H1 (cell line): ENCODE data around the gene ABHD16A. TPM values are rescaled to one million over a fixed set of nuclear protein-coding genes. Genes with fewer than 3 reads are reported as not detected.
A peak's percentile ranks its signal among the peaks of the same experiment; 100 is the strongest.

Source experiments
- CTCF ChIA-PET: fragments of 300-600 bp; sonication (Branson Sonifier 250); formaldehyde crosslinking; loops from one replicate; lab custom pipeline; 2021; ENCODE audit not compliant: partially characterized antibody; lab: Charles Lee
- POLR2A ChIA-PET: fragments of 300-600 bp; sonication (Branson Sonifier 250); formaldehyde crosslinking; loops from one replicate; lab custom pipeline; 2021; ENCODE audit warnings: inconsistent platforms; ENCODE audit not compliant: partially characterized antibody; lab: Charles Lee
- DNase-seq, 2 experiments: peaks; one replicate each; pipeline versions ENCODE4 v3.0.0 to v3.0.0-alpha.2; 2010 to 2022; ENCODE audit warnings: low spot score in 2 of 2, low read depth in 1 of 2, mixed read lengths in 1 of 2
- FAIRE-seq: peaks from 2 replicates; lab custom pipeline; 2011; peaks lifted over from hg19 to GRCh38; lab: Jason Lieb, UNC
- H2AFZ ChIP-seq: 2 replicates; pipeline ENCODE4 v1.8.1; 2012; ENCODE audit warnings: low read length, inconsistent platforms
- H2AK5ac ChIP-seq: 2 replicates; pipeline ENCODE4 v1.6.1; 2013; ENCODE audit warnings: low read depth, low read length
- H2BK120ac ChIP-seq: replicated peaks from 2 replicates; pipeline ENCODE3; 2013; ENCODE audit warnings: low read depth, low read length, inconsistent platforms
- H2BK12ac ChIP-seq: 2 replicates; pipeline ENCODE4 v1.6.1; 2013; ENCODE audit warnings: low read depth, low read length
- H2BK15ac ChIP-seq: 2 replicates; pipeline ENCODE4 v1.6.1; 2013; ENCODE audit warnings: low read length
- H2BK20ac ChIP-seq: 2 replicates; pipeline ENCODE4 v1.6.1; 2013; ENCODE audit warnings: low read length
- H2BK5ac ChIP-seq: 2 replicates; pipeline ENCODE4 v1.6.1; 2013; ENCODE audit warnings: low read depth, low read length
- H3K14ac ChIP-seq: 2 replicates; pipeline ENCODE4 v1.6.1; 2013; ENCODE audit warnings: inconsistent platforms; ENCODE audit not compliant: insufficient read length
- H3K18ac ChIP-seq: 2 replicates; pipeline ENCODE4 v1.6.1; 2013; ENCODE audit warnings: low read length; ENCODE audit errors: extremely low read depth
- H3K23ac ChIP-seq: 2 replicates; pipeline ENCODE4 v1.6.1; 2013; ENCODE audit warnings: inconsistent platforms; ENCODE audit not compliant: insufficient read length
- H3K23me2 ChIP-seq: 2 replicates; pipeline ENCODE4 v1.6.1; 2013; ENCODE audit warnings: low read depth, low read length
- H3K27ac ChIP-seq: 2 replicates; pipeline ENCODE4 v1.6.1; 2011; ENCODE audit warnings: low read depth, low read length, inconsistent platforms
- H3K27me3 ChIP-seq, 4 experiments: replicated peaks in 1 of 4; 1 replicate in 1 of 4; 2 replicates in 3 of 4; pipeline versions ENCODE4 v1.6.1 to v1.8.1; 2011 to 2013; ENCODE audit warnings: low read length in 3 of 4, mild to moderate bottlenecking in 3 of 4, inconsistent platforms in 2 of 4, mixed read lengths in 2 of 4, moderate library complexity in 1 of 4; ENCODE audit not compliant: control insufficient read depth in 3 of 4, insufficient read depth in 3 of 4; ENCODE audit errors: extremely low read depth in 1 of 4
- H3K36me3 ChIP-seq, 4 experiments: 2 replicates each; pipeline versions ENCODE4 v1.6.1 to v1.8.1; 2011 to 2013; ENCODE audit warnings: mild to moderate bottlenecking in 4 of 4, low read length in 3 of 4, moderate library complexity in 2 of 4, control low read depth in 1 of 4, inconsistent platforms in 1 of 4; ENCODE audit not compliant: insufficient read depth in 4 of 4, control insufficient read depth in 2 of 4
- H3K4ac ChIP-seq: replicated peaks from 2 replicates; pipeline ENCODE3; 2013; ENCODE audit warnings: low read length, low read depth, mixed read lengths, inconsistent platforms; ENCODE audit not compliant: insufficient read length
- H3K4me1 ChIP-seq, 4 experiments: replicated peaks in 1 of 4; 1 replicate in 1 of 4; 2 replicates in 3 of 4; pipeline versions ENCODE4 v1.6.1 to v1.8.1; 2011 to 2013; ENCODE audit warnings: low read length in 3 of 4, inconsistent platforms in 2 of 4, mixed read lengths in 1 of 4; ENCODE audit not compliant: insufficient read depth in 4 of 4, control insufficient read depth in 3 of 4
- H3K4me2 ChIP-seq, 2 experiments: 2 replicates each; pipeline versions ENCODE4 v1.6.1 to v1.8.1; 2011 to 2013; ENCODE audit warnings: low read depth in 2 of 2, low read length in 2 of 2, control low read depth in 1 of 2, inconsistent platforms in 1 of 2, mild to moderate bottlenecking in 1 of 2; ENCODE audit not compliant: insufficient read depth in 1 of 2
- H3K4me3 ChIP-seq, 4 experiments: fragments of 200-600, 300-600 bp in 1 of 4; sonication (generic), shearing (Covaris generic), sonication (Bioruptor Twin) in 1 of 4; 2 replicates each; pipeline versions ENCODE4 v1.5.1 to v1.8.1; 2011 to 2016; ENCODE audit warnings: low read length in 4 of 4, low read depth in 3 of 4, control low read depth in 2 of 4, inconsistent platforms in 2 of 4, mild to moderate bottlenecking in 2 of 4, mixed read lengths in 1 of 4, moderate library complexity in 1 of 4; ENCODE audit not compliant: insufficient read depth in 2 of 4; ENCODE audit errors: extremely low read depth in 1 of 4
- H3K56ac ChIP-seq: replicated peaks from 2 replicates; pipeline ENCODE3; 2013; ENCODE audit warnings: low read depth, mild to moderate bottlenecking, mixed read lengths, low read length, inconsistent platforms; ENCODE audit not compliant: insufficient read length
- H3K79me1 ChIP-seq: 2 replicates; pipeline ENCODE4 v1.6.1; 2013; ENCODE audit warnings: low read depth, low read length, control low read depth
- H3K79me2 ChIP-seq, 2 experiments: 2 replicates each; pipeline versions ENCODE4 v1.6.1 to v1.8.1; 2012 to 2013; ENCODE audit warnings: low read length in 2 of 2, mild to moderate bottlenecking in 2 of 2, inconsistent platforms in 1 of 2; ENCODE audit not compliant: insufficient read depth in 2 of 2, control insufficient read depth in 1 of 2
- H3K9ac ChIP-seq, 4 experiments: replicated peaks in 1 of 4; 1 replicate in 1 of 4; 2 replicates in 3 of 4; pipeline versions ENCODE4 v1.6.1 to v1.8.1; 2011 to 2013; ENCODE audit warnings: low read depth in 3 of 4, low read length in 3 of 4, control low read depth in 2 of 4, mild to moderate bottlenecking in 2 of 4, moderate library complexity in 2 of 4, inconsistent platforms in 1 of 4; ENCODE audit errors: extremely low read depth in 1 of 4
- H3K9me3 ChIP-seq, 2 experiments: 2 replicates each; pipeline versions ENCODE4 v1.6.1 to v1.8.1; 2012 to 2013; ENCODE audit warnings: mild to moderate bottlenecking in 2 of 2, moderate library complexity in 2 of 2, control low read depth in 1 of 2, inconsistent platforms in 1 of 2, low read depth in 1 of 2, low read length in 1 of 2, mixed read lengths in 1 of 2; ENCODE audit not compliant: insufficient read depth in 2 of 2
- H4K20me1 ChIP-seq, 2 experiments: replicated peaks in 1 of 2; 2 replicates each; pipeline versions ENCODE3 to v1.8.1; 2011 to 2013; ENCODE audit warnings: inconsistent platforms in 2 of 2, low read length in 2 of 2, mild to moderate bottlenecking in 1 of 2; ENCODE audit not compliant: insufficient read depth in 2 of 2, control insufficient read depth in 1 of 2
- H4K5ac ChIP-seq: 2 replicates; pipeline ENCODE4 v1.6.1; 2013; ENCODE audit warnings: low read length, low read depth, mixed read lengths, inconsistent platforms; ENCODE audit not compliant: insufficient read length
- H4K8ac ChIP-seq: 2 replicates; pipeline ENCODE4 v1.8.0; 2013; ENCODE audit warnings: mild to moderate bottlenecking, moderate library complexity, low read length, inconsistent platforms; ENCODE audit not compliant: insufficient read depth; ENCODE audit errors: extremely low read depth
- H4K91ac ChIP-seq: replicated peaks from 2 replicates; pipeline ENCODE3; 2013; ENCODE audit warnings: low read length, mixed read lengths, inconsistent platforms; ENCODE audit not compliant: insufficient read length
- ASH2L ChIP-seq: fragments of 200-600, 300-600 bp; sonication (generic); IDR thresholded peaks from one replicate; pipeline ENCODE4 v1.7.1; 2017; ENCODE audit warnings: low read length
- BACH1 ChIP-seq: IDR thresholded peaks from 2 replicates; pipeline ENCODE4 v1.6.1; 2012; ENCODE audit warnings: low read length, improper control_type of control experiment
- NRF1 ChIP-seq: IDR thresholded peaks from 2 replicates; pipeline ENCODE4 v1.6.1; 2011; ENCODE audit warnings: mild to moderate bottlenecking, low read depth, low read length, improper control_type of control experiment
- POLR2A ChIP-seq, 2 experiments: IDR thresholded peaks; 1 replicate in 1 of 2; 2 replicates in 1 of 2; pipeline ENCODE4 v1.6.1; 2011; ENCODE audit warnings: low read depth in 2 of 2, low read length in 2 of 2, mild to moderate bottlenecking in 2 of 2; ENCODE audit errors: control extremely low read depth in 1 of 2
- WGBS, 2 experiments: shearing (Covaris generic) in 1 of 2; methylation state at CpG; one replicate each; pipeline versions ENCODE4 v1.1.6 to v1.1.7; 2013 to 2015; ENCODE audit warnings: low lambda C conversion rate in 2 of 2, mixed read lengths in 2 of 2, inconsistent platforms in 1 of 2, low coverage in 1 of 2, missing lambda C conversion rate in 1 of 2; ENCODE audit not compliant: insufficient replicate concordance in 2 of 2, insufficient coverage in 1 of 2, insufficient read length in 1 of 2; ENCODE audit errors: extremely low coverage in 1 of 2, missing lambda C conversion rate in 1 of 2; 5-methylcytosine and 5-hydroxymethylcytosine counted together
- polyA plus RNA-seq, 7 experiments: library from polyadenylated mRNA; depleted of rRNA in 3 of 7; stranded (reverse) in 5 of 7; unstranded in 2 of 7; fragments of >200 nt in 5 of 7; fragments of 200-250 nt in 2 of 7; gene quantifications; 1 replicate in 5 of 7; 2 replicates in 1 of 7; 4 replicates in 1 of 7; pipeline versions ENCODE4 v1.2.1 to v1.2.3, GENCODE V29; 2011 to 2013; ENCODE audit warnings: missing spikeins in 2 of 7, mixed read lengths in 2 of 7
- total RNA-seq: library from RNA; stranded (reverse); fragmentation: NEBNext Ultra II Directional; extraction: Animal tissue kit (Norgen Biotek cat#: 25700); gene quantifications from 2 replicates; pipeline ENCODE4 v1.2.1, GENCODE V29; 2021

ABHD16A gene
- total and polyA plus RNA-seq, 2 of the 8 experiments (the other 6 are each of a cell fraction or from before 2014, with no cell fraction given) = 32.9 to 40.2 TPM

- H2BK15ac ChIP-seq = peak overlapping the region; percentile 61; the same call in 1 of the 2 replicates
- no peak overlapping the region for H3K9ac ChIP-seq
- no peak overlapping the region for H3K56ac ChIP-seq
- no peak overlapping the region for H3K14ac ChIP-seq
- H2AK5ac ChIP-seq = no peak overlapping the region
- H3K79me2 ChIP-seq = no peaks in the 10 kb centered on the region
- peak overlapping the region; percentile 67 for H2AFZ ChIP-seq
- H3K23ac ChIP-seq = no peak overlapping the region
- ChIA-PET POLR2A (interaction anchor here (0.5 to 4.7 kb wide), 17 partner anchors 10 to 892 kb away, joined by 3 to 36 read pairs (median 4); partner anchors contain the start of genes ABHD16A, C6orf47, CSNK2B and DDAH2), CTCF (interaction anchor here (1.0 to 5.7 kb wide), 11 partner anchors 7 to 61 kb away, joined by 3 to 39 read pairs (median 6); partner anchors contain the start of genes DDAH2, LY6G6F and MPIG6B)
- 56% methylated on average over 5 of the region's 5 CpGs; no CpG with 5 or more reads in 1 of the 2 experiments for WGBS, 2 experiments
- peaks cover 3% of the 10 kb centered on the region; the same call in 1 of the 2 replicates for H3K23me2 ChIP-seq
- peak overlapping the region in 1 of 4 experiments; percentile 15; a peak in 3 of 8 replicates for H3K4me3 ChIP-seq
- FAIRE-seq = no peak
- H3K4me1 ChIP-seq = peaks cover 11 to 30% (median 27%) of the 10 kb centered on the region in 4 experiments
- H3K36me3 ChIP-seq = no peaks in the 10 kb centered on the region
- no peaks in the 10 kb centered on the region; a peak in 1 of 7 replicates for H3K27me3 ChIP-seq
- TF ChIP-seq NRF1 (no peak), POLR2A (IDR thresholded peaks at IDR 0.05; ENCODE audit: control extremely low read depth in 1 of 2, low read depth in 2 of 2, low read length in 2 of 2) (no peak), BACH1 (no peak), ASH2L (peak; percentile 38)
- 0 out of 2 replicates have a peak overlapping the region, but pooled peaks have one; percentile 0 for H3K27ac ChIP-seq
- H3K9me3 ChIP-seq = no peaks in the 10 kb centered on the region
- peak overlapping the region; percentile 86; the same call in 1 of the 2 replicates for H2BK12ac ChIP-seq
- no peaks in the 10 kb centered on the region for H4K20me1 ChIP-seq
- H3K79me1 ChIP-seq = no peaks in the 10 kb centered on the region
- peak overlapping the region; percentile 80; the same call in 1 of the 2 replicates for H2BK20ac ChIP-seq
- H3K4ac ChIP-seq = peak overlapping the region; percentile 19
- H3K4me2 ChIP-seq = peak overlapping the region; percentile 51 to 52
- H4K91ac ChIP-seq = peak overlapping the region; percentile 44
- no peak for DNase-seq
- peak overlapping the region; percentile 38 for H4K5ac ChIP-seq
- H3K18ac ChIP-seq = peak overlapping the region; percentile 81
- no peak overlapping the region for H2BK120ac ChIP-seq
- H4K8ac ChIP-seq = peak overlapping the region; percentile 70; the same call in 1 of the 2 replicates
- peak overlapping the region; percentile 55 for H2BK5ac ChIP-seq
Observed at GRCh38 chr6:31713991-31714684, 11.0 kb upstream of the ABHD16A start.
